ENCODE measurements around the gene PNMA6A. TPM values are rescaled to one million over a fixed set of nuclear protein-coding genes. Genes with fewer than 3 reads are reported as not detected.

PNMA6A gene
- total and polyA plus RNA-seq, 7 donors, result 0.23 to 3.1 (median 0.81) TPM

DNA sequence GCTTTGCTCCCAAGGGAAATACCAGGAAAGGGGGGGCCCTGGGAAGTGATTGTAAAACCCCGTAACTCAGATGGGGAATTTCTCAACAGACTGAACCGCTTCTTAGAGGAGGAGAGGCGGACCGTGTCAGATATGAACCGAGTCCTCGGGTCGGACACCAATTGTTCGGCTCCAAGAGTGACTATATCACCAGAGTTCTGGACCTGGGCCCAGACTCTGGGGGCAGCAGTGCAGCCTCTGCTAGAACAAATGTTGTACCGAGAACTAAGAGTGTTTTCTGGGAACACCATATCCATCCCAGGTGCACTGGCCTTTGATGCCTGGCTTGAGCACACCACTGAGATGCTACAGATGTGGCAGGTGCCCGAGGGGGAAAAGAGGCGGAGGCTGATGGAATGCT is 15.0 kb upstream of the PNMA6A start:
- WGBS, 2 donors, result 65 to 73% methylated on average over 11 of the region's 11 CpGs
- TF ChIP-seq POLR2A (IDR thresholded peaks at IDR 0.05), result no peak
- no peak for TF ChIP-seq EP300 (IDR thresholded peaks at IDR 0.05)
- TF ChIP-seq POLR2AphosphoS5 (IDR thresholded peaks at IDR 0.05), result no peak
- TF ChIP-seq CTCF (IDR thresholded peaks at IDR 0.05), result no peak

GRCh38 chrX:153059191-153060094 is 12.8 kb upstream of the PNMA6A start:
- TF ChIP-seq POLR2AphosphoS5 (IDR thresholded peaks at IDR 0.05) (no peak), CTCF (IDR thresholded peaks at IDR 0.05) (no peak), EP300 (IDR thresholded peaks at IDR 0.05) (no peak), POLR2A (IDR thresholded peaks at IDR 0.05) (no peak)
- no peaks in the 10 kb centered on the region for H3K36me3 ChIP-seq
- H3K27me3 ChIP-seq, result peaks cover 4 to 30% (median 15%) of the 10 kb centered on the region in 3 donors
- 90 to 92% methylated on average over 18 of the region's 18 CpGs for WGBS, 2 donors
- no peak overlapping the region for H3K4me3 ChIP-seq
- no peak overlapping the region for H3K27ac ChIP-seq
- intact Hi-C loops (cut with DNase I), result no loop called here
- peaks cover 0 to 8% (median 6%) of the 10 kb centered on the region in 4 donors for H3K4me1 ChIP-seq
- no peaks in the 10 kb centered on the region for H3K9me3 ChIP-seq
- no peak for DNase-seq

More for the DNA sequence above, 15.0 kb upstream of the PNMA6A start:
- Histone ChIP-seq H3K27ac (no peak overlapping the region), H3K27me3 (peaks cover 4 to 30% (median 15%) of the 10 kb centered on the region in 3 donors), H3K4me1 (peaks cover 0 to 8% (median 6%) of the 10 kb centered on the region in 4 donors), H3K9me3 (no peaks in the 10 kb centered on the region), H3K4me3 (no peak overlapping the region), H3K36me3 (no peaks in the 10 kb centered on the region)
- intact Hi-C loops (cut with DNase I), result no loop called here
- DNase-seq, result no peak

DNA sequence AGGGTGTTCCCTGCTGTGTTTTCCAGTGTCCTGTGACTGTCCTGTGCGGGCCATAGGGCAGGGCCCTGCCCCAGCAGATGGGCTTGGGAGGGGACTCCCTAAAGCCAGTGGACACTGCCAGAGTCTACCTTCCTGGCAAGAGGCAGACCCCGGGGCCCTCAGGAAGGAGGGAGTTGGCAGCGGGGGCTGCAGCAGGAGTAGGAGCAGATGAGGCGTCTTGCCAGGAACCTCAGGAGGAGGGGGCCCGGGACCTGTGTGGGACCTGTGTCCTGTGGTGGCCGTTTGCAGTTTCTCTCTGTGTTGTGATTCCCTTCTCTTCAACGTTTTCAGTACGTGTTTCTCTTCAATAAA is 12.2 kb upstream of the PNMA6A start:
- Histone ChIP-seq H3K36me3 (no peaks in the 10 kb centered on the region), H3K27me3 (peaks cover 4 to 30% (median 15%) of the 10 kb centered on the region in 3 donors), H3K4me3 (no peak overlapping the region), H3K9me3 (no peaks in the 10 kb centered on the region), H3K27ac (no peak overlapping the region), H3K4me1 (peaks cover 0 to 8% (median 6%) of the 10 kb centered on the region in 4 donors)
- no peak for DNase-seq
- intact Hi-C loops (cut with DNase I), result no loop called here
- WGBS, 2 donors, result 82% methylated on average over 8 of the region's 8 CpGs
- TF ChIP-seq POLR2A (IDR thresholded peaks at IDR 0.05) (no peak), CTCF (IDR thresholded peaks at IDR 0.05) (no peak), POLR2AphosphoS5 (IDR thresholded peaks at IDR 0.05) (no peak), EP300 (IDR thresholded peaks at IDR 0.05) (no peak)

DNA sequence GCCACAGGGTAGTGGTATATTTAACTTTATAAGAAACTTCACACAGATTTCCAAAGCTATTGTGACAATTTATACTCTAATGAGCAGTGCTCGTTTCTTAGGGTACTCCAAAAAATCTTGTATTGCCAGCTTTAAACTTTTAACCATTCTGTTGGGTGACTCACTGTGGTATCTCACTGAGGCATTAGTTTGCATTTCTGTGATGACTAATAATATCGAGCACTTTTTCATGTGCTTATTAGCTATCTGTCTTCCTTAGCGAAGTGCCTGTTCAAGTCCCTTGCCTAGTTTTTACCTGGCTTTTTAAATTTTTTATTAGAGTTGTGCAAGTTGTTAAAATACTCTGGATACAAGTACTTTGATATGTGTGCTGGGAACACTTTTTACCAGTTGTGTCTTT is 10.5 kb upstream of the PNMA6A start:
- no peaks in the 10 kb centered on the region for H3K36me3 ChIP-seq
- intact Hi-C loops (cut with DNase I), result no loop called here

More for the DNA sequence above, 10.5 kb upstream of the PNMA6A start:
- TF ChIP-seq POLR2AphosphoS5 (IDR thresholded peaks at IDR 0.05), result no peak
- no peak for TF ChIP-seq CTCF (IDR thresholded peaks at IDR 0.05)
- TF ChIP-seq EP300 (IDR thresholded peaks at IDR 0.05), result no peak
- no peak for TF ChIP-seq POLR2A (IDR thresholded peaks at IDR 0.05)
- H3K27me3 ChIP-seq, result peaks cover 4 to 24% (median 6%) of the 10 kb centered on the region in 3 donors
- 50 to 52% methylated on average over 3 of the region's 3 CpGs for WGBS, 2 donors
- no peak for DNase-seq
- no peak overlapping the region for H3K27ac ChIP-seq
- no peak overlapping the region for H3K4me3 ChIP-seq
- H3K4me1 ChIP-seq, result peaks cover 0 to 3% (median under 1%) of the 10 kb centered on the region in 4 donors
- no peaks in the 10 kb centered on the region for H3K9me3 ChIP-seq

All from sigmoid colon (tissue), 7 donors.